Medulla oblongata (tissue), 1 donor: ENCODE measurements around the gene NOP56.

Experiments
- DNase-seq: peaks from one replicate; pipeline ENCODE4 v3.0.0-alpha.2; 2015; ENCODE audit errors: extremely low spot score

Gene NOP56

DNA sequence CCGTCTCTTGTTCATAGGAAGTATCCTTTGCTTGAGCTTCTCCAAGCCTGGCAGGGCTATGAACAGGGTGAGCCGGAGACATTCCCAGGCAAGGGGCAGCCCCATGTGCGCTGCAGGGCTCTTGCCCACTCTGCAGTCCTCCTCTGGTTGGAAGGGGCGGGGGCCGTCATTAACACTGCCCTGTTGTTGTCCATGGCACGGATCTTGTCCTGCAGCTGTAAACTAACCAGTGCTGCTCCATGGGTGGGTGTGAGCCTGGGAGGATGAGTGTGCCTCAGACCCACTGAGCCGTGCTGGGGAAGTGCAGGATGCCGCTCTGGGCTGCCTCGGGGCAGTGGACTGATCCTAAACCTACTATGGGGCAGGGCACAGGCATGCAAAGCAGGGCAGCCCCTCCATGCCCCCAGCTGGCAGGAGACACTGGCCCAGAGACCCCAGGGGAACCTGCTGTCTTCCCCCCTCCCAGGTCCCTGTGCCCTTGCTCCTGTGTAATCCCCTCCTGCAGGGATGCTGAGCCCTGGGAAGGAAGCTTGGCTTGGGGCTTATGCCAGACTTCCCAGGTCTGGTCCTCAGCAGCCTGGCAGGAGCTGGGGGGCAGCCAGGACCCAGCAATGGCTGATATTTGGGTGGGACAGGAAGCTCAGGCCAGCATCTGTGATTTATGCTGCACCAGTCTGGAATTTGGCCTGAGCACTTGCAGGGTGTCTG lies 48.6 kb downstream of the NOP56 start:
- peak; percentile 34 for DNase-seq

DNA sequence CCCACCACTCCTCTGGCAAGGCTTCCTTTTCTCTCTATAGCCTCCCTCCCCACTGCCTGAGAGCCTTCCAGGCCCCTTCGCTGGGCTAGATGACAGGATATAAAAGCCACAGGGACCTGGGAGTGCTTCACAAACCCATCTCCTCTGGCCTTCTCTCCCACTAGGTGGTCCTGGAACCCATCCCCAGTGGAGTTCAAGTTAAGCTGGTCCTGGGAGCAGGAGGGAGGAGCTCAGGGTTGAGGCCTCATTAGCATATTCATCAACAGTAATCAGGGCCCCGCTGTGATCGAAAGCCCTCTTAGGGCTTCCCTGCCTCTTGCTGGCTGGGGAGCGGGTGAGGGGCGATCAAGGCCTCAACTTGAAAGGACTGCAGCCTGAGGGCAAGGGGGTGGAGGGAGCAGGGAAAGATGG lies 49.2 kb downstream of the NOP56 start:
- DNase-seq, result no peak

DNA sequence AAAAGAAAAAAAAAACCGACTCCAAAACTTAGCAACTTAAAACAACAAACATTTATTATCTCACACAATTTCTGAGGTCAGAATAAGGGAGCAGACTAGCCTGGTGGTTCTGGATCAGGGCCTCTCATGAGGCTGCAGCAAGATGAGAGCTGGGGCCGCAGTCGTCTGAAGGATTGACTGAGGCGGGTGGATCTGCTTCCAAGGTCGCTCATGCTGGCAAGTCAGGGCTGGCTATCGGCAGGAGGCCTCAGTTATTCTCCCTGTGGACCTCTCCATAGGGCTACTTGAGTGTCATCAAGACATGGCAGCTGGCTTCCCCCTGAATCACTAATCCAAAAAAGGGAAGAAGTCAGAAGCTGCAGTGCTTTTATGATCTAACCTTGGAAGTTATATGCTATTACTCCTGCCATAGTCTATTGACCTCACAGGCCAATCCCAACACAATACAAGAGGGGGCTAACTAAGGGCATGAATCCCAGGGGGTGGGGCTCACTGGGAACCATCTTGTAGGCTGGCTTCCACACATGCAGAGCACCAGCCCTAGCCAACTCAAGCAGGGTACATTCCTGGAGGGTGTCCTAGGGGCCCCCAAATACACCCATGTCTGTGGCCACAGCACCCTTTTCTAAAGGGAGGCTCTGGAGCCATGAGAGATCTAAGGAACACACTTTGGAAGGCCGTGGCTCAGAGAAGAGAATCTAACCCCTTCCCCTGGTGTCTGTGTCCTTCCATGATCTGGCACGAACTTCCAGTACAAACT lies 51.5 kb downstream of the NOP56 start:
- no peak for DNase-seq

DNA sequence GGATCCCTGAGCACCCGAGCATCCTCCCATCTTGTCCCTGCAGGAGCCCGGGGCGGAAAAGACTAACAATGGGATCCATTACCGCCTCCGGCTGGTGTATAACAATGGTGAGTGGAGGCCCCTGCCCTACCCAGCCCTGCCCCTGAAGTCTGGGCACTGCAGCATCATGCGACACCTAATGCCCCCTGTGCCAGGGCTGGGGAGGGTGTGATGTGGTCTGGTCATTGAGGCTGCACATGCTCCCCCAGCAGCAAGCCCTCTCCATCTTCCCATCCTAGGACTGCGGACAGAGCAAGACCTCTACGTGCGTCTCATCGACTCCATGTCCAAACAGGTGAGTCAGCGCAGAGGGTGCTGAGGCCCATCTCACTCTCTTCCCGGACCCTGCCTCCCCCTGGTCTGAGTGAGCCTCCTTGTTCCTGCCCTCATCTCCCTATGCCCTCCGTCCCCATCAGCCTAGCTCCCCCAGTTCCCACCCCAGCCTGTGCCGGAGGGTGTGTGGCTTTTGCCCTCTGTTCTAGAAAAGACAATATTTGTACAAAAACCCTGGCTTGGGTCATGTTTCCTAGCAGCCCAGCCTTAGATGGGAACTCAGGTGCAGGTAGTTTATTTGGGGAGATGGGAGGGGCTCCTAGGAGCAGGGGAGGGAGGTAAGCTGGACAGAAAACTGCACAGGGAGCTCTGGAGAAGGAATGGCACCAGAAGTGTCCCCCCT lies 53.7 kb downstream of the NOP56 start:
- DNase-seq, result no peak

DNA sequence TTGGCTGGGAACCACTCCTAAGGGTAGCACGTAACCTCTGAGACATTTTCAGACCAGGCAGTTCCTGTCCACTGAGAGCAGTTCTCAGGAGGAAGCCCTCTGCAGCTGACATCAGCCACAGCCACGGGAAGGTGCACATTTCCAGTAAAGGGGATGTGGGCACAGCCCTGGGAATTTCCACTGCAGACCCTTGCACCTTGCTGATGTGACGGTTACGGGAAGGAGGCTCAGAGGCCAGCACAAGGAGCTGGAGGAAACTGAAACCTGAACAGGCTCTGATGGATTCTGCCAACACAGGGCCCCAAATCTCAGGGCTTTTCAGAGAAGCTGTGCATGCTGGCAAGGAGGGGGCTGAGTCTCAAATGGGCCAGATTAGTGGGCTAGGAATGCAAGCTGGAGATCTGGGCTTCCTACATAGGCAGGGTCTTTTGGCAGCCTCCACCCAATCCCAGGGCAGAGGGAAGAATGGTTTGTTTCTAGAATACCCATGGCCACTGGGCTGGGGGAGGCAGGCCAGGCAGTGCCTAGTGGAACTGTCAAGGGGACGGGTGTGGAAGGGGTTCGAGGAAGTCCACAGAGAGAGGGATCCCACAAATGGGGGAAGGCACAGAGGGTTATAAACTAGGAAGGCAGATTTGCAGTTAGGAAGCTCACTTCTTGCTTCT lies 54.4 kb downstream of the NOP56 start:
- no peak for DNase-seq

DNA sequence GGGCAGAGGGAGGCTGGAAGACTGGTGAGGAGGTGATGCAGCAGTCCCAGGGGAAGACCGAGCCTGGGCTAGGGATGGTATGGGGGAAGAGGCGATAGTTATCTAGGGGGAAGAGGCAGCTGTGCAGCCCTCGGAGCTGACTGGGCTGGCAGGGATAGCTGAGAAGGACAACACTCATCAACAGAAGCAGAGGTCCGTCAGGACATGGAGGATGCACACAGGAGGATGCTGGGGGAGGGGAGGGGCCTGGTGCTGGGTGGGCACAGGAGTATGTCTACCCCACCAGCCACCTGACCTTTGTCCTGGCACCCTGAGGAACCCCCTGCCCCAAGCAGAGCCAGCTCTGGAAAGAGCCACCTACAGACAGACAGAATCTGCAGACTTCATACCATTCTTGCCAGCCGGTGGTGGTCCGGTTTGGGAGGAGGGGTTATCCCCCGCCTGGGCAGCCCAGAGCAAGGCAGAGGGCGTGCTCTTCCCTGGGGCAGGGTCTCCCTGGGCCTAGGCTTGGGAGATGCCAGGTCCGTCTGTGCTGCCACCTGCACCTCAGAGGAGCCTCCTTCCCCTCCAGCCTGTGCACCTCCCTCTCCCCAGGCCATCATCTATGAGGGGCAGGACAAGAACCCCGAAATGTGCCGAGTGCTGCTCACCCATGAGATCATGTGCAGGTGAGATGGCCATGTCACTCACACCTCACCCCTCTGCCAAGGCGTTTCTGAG lies 55.1 kb downstream of the NOP56 start:
- DNase-seq, result no peak
